MCF 10A (cell line): Measurements from ENCODE around the gene CNIH4. TPM values are rescaled to one million over a fixed set of nuclear protein-coding genes. Genes with fewer than 3 reads are reported as not detected.

Source experiments
- BruUV-seq: library from RNA; stranded (reverse); fragments of 400-500 nt; replicated peaks from 2 replicates; lab custom pipeline; 2021; lab: Mats Ljungman, UMichigan
- CTCF ChIA-PET: fragments of 300-600 bp; sonication (Branson Sonifier 250); formaldehyde crosslinking; extraction: SDS; loops from one replicate; lab custom pipeline; 2021; ENCODE audit warnings: antibody characterized with exemption, inconsistent platforms; lab: Yijun Ruan, JAX
- POLR2A ChIA-PET: fragments of 300-600, 350-650 bp; sonication (Branson Sonifier 250); formaldehyde crosslinking; extraction: SDS; loops from one replicate; lab custom pipeline; 2020; ENCODE audit warnings: antibody characterized with exemption, inconsistent platforms; lab: Yijun Ruan, JAX
- DNase-seq: peaks from one replicate; pipeline ENCODE4 v3.0.0-alpha.2; 2018; ENCODE audit not compliant: unreplicated experiment
- H3K27ac Mint-ChIP-seq: one replicate; pipeline ENCODE4 v1.8.0; 2022; ENCODE audit warnings: mild to moderate bottlenecking, low read depth, mixed read lengths; ENCODE audit not compliant: unreplicated experiment
- H3K27me3 Mint-ChIP-seq: one replicate; pipeline ENCODE4 v1.8.0; 2022; ENCODE audit warnings: mixed read lengths; ENCODE audit not compliant: insufficient read depth, unreplicated experiment
- H3K36me3 Mint-ChIP-seq: one replicate; pipeline ENCODE4 v1.8.0; 2022; ENCODE audit warnings: mild to moderate bottlenecking, moderate library complexity, mixed read lengths; ENCODE audit not compliant: insufficient read depth, unreplicated experiment
- H3K4me1 Mint-ChIP-seq: one replicate; pipeline ENCODE4 v1.8.0; 2022; ENCODE audit warnings: mixed read lengths; ENCODE audit not compliant: insufficient read depth, unreplicated experiment
- H3K4me3 Mint-ChIP-seq: one replicate; pipeline ENCODE4 v1.8.0; 2022; ENCODE audit warnings: mild to moderate bottlenecking, moderate library complexity, mixed read lengths; ENCODE audit not compliant: unreplicated experiment
- H3K9me3 Mint-ChIP-seq: one replicate; pipeline ENCODE4 v1.8.0; 2022; ENCODE audit warnings: mixed read lengths; ENCODE audit not compliant: unreplicated experiment
- CTCF ChIP-seq: fragments of 200-600 bp; IDR thresholded peaks from one replicate; pipeline ENCODE4 v1.8.0; 2022; ENCODE audit warnings: antibody characterized with exemption, mild to moderate bottlenecking; ENCODE audit not compliant: unreplicated experiment
- intact Hi-C: fragments of 100-400 bp; cut with micrococcal nuclease; formaldehyde crosslinking; loops from 2 replicates; pipeline ENCODE4 v1.14.1; 2022
- total RNA-seq: library from RNA; stranded (reverse); gene quantifications from 2 replicates; pipeline ENCODE4 v1.2.3, GENCODE V29; 2022

CNIH4 gene
- total RNA-seq, 1 experiment from 2014 or later = 190 TPM

DNA sequence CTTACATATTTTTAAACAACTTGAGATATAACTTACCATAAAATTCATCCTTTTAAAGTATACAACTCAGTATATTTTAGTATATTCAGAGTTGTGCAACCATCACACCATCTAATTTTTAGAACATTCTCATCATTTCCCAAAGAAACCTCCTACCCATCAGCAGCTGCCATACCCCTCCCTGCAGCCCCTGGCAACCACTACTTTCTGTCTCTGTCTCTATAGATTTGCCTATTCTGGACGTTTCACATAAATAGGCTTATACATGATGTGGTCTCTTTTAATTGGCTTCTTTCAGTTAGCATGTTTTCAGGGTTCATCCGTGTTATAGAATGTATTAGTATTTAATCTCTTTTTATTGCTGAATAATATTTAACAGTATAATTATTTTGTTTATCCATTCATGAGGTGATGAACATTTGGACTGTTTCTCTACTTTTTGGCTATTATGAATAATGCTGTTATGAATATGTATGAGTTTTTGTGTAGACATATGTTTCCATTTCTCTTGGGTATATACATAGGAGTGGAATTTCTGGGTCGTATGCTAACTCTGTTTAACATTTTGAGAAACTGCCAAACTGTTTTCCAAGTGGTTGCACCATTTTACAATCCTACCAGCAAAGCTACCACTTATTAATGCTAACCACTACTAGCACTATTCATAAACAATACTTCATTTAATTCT, 48.4 kb downstream of the CNIH4 start:
- BruUV-seq = no TSS peak
- Mint-ChIP-seq H3K9me3 (no peaks in the 10 kb centered on the region), H3K4me1 (peaks cover 25% of the 10 kb centered on the region), H3K27me3 (no peaks in the 10 kb centered on the region), H3K4me3 (no peak overlapping the region), H3K36me3 (peaks cover 96% of the 10 kb centered on the region), H3K27ac (no peak overlapping the region)
- TF ChIP-seq CTCF = no peak
- intact Hi-C loops = no loop called here
- ChIA-PET POLR2A (interaction anchor here (0.7 to 4.9 kb wide), 16 partner anchors 10 to 93 kb away, joined by 3 to 26 read pairs (median 4); partner anchors contain the start of gene WDR26), CTCF (interaction anchor here (0.5 to 5.1 kb wide), 7 partner anchors 10 to 1651 kb away, joined by 3 to 42 read pairs (median 4); no protein-coding TSS in a partner anchor)
- no peak for DNase-seq

- ChIA-PET POLR2A (interaction anchor here (0.8 to 4.9 kb wide), 11 partner anchors 11 to 52 kb away, joined by 3 to 29 read pairs (median 7); partner anchors contain the start of gene WDR26), CTCF (interaction anchor here (0.5 to 5.1 kb wide), 6 partner anchors 10 to 517 kb away, joined by 3 to 42 read pairs (median 4); no protein-coding TSS in a partner anchor)
- intact Hi-C loops = no loop called here
- H3K27ac Mint-ChIP-seq = no peak overlapping the region
- no peaks in the 10 kb centered on the region for H3K9me3 Mint-ChIP-seq
- peaks cover 96% of the 10 kb centered on the region for H3K36me3 Mint-ChIP-seq
- TF ChIP-seq CTCF = no peak
- H3K27me3 Mint-ChIP-seq = no peaks in the 10 kb centered on the region
- no TSS peak for BruUV-seq
- no peak overlapping the region for H3K4me3 Mint-ChIP-seq
- peaks cover 25% of the 10 kb centered on the region for H3K4me1 Mint-ChIP-seq
- DNase-seq = no peak
Observed at GRCh38 chr1:224405604-224405970, 48.9 kb downstream of the CNIH4 start.

- H3K27me3 Mint-ChIP-seq = no peaks in the 10 kb centered on the region
- H3K9me3 Mint-ChIP-seq = no peaks in the 10 kb centered on the region
- no TSS peak for BruUV-seq
- H3K27ac Mint-ChIP-seq = peak overlapping the region; percentile 32
- intact Hi-C loops = no loop called here
- no peak for DNase-seq
- CTCF ChIA-PET = interaction anchor here (0.6 to 2.9 kb wide), 6 partner anchors 11 to 789 kb away, joined by 3 to 41 read pairs (median 3); no protein-coding TSS in a partner anchor
- no peak overlapping the region for H3K4me3 Mint-ChIP-seq
- TF ChIP-seq CTCF = no peak
- POLR2A ChIA-PET = interaction anchor here (0.6 to 4.9 kb wide), 8 partner anchors 11 to 138 kb away, joined by 3 to 29 read pairs (median 4); no protein-coding TSS in a partner anchor
- H3K36me3 Mint-ChIP-seq = peaks cover 96% of the 10 kb centered on the region
- H3K4me1 Mint-ChIP-seq = peaks cover 25% of the 10 kb centered on the region
Observed at GRCh38 chr1:224406216-224406615, 49.5 kb downstream of the CNIH4 start.
